Measurements from ENCODE around the gene MCF2L2. TPM values are rescaled to one million over a fixed set of nuclear protein-coding genes. Genes with fewer than 3 reads are reported as not detected.

The MCF2L2 gene
- polyA plus RNA-seq, 2 of the 4 experiments (the other 2 are of a cell fraction) = 0.03 to 0.05 TPM

- no peak overlapping the region for H3K4me2 ChIP-seq
- POLR2A ChIA-PET = no interaction called here
- peaks cover 33% of the 10 kb centered on the region for H3K4me1 ChIP-seq
- no peak overlapping the region for H3K4me3 ChIP-seq
- ATAC-seq (no peak), DNase-seq (ENCODE audit: low read depth in 1 of 2, low spot score in 1 of 2) (no peak), FAIRE-seq (no peak)
- TF ChIP-seq CBX2 (IDR thresholded peaks at IDR 0.05; ENCODE audit: borderline replicate concordance, low read depth) (no peak), ESRRA (IDR thresholded peaks at IDR 0.05; ENCODE audit: borderline replicate concordance, low read length) (no peak), NPAS2 (CRISPR knock-in tag; IDR thresholded peaks at IDR 0.05; ENCODE audit: borderline replicate concordance) (no peak), KDM1A (IDR thresholded peaks at IDR 0.05; ENCODE audit: low read depth) (no peak), CTCF (IDR thresholded peaks at IDR 0.05) (no peak), FOXS1 (CRISPR knock-in tag; IDR thresholded peaks at IDR 0.05) (no peak), EP300 (IDR thresholded peaks at IDR 0.05) (no peak), RCOR1 (IDR thresholded peaks at IDR 0.05; ENCODE audit: low read depth, low read length) (no peak), GATA3 (IDR thresholded peaks at IDR 0.05; ENCODE audit: borderline replicate concordance) (no peak), CHD4 (IDR thresholded peaks at IDR 0.05; ENCODE audit: borderline replicate concordance) (no peak), JUNB (IDR thresholded peaks at IDR 0.05) (no peak)
- CTCF ChIA-PET = interaction anchor here (0.5 to 1.0 kb wide), 2 partner anchors 20 to 85 kb away, joined by 3 read pairs; no protein-coding TSS in a partner anchor
- 91% methylated on average over 12 of the region's 12 CpGs for WGBS (ENCODE audit: missing lambda C conversion rate)
- no peak overlapping the region; a peak in 1 of 6 replicates for H3K27ac ChIP-seq
- H3K9me3 ChIP-seq = no peaks in the 10 kb centered on the region; the same call in 2 of the 3 replicates
Measured at GRCh38 chr3:183296944-183297343, 131.5 kb downstream of the MCF2L2 start.

DNA sequence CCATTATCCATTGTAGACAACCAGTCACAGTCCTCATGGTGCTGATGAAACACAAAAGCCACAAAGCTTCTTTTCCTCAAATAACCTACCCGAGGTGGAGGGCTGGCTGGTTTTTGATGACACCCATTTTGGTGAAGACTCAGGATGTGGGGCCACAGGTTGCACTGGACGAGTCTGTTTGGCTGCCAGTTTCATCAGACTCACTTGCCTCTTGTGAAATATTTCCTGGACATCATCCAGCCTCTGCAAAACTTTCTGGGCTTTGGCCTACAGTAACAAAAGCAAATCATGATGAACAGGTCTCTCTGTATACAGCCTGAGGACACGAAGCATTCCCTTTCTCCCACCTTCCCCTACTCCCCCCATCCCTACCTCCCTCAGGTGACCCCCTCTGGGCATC lies 133.2 kb downstream of the MCF2L2 start:
- peak in 1 of 2 experiments; percentile 25 for DNase-seq (ENCODE audit: low read depth in 1 of 2, low spot score in 1 of 2)
- Histone ChIP-seq H3K4me2 (peak overlapping the region; percentile 37), H3K4me1 (peaks cover 34% of the 10 kb centered on the region), H3K4me3 (no peak overlapping the region), H3K9me3 (no peaks in the 10 kb centered on the region; the same call in 2 of the 3 replicates), H3K27ac (peak overlapping the region; percentile 69 to 80)
- 14% methylated on average over 3 of the region's 3 CpGs for WGBS (ENCODE audit: missing lambda C conversion rate)
- ChIA-PET POLR2A (no interaction called here), CTCF (interaction anchor here (1.0 kb wide), 1 partner anchor 78 kb away, joined by 3 read pairs; no protein-coding TSS in a partner anchor)
- peak; percentile 56 to 73 for TF ChIP-seq CEBPB (IDR thresholded peaks at IDR 0.05)
- no peak for TF ChIP-seq CBX2 (IDR thresholded peaks at IDR 0.05; ENCODE audit: borderline replicate concordance, low read depth)
- TF ChIP-seq MYC (IDR thresholded peaks at IDR 0.05; ENCODE audit: borderline replicate concordance, low read length) = no peak
- TF ChIP-seq HES2 (IDR thresholded peaks at IDR 0.05) = 0 out of 2 replicates have a peak, but pooled peaks have one; percentile 38
- peak in 1 of 2 experiments; percentile 31; a peak in 1 of 5 replicates for TF ChIP-seq EP300 (IDR thresholded peaks at IDR 0.05)
- TF ChIP-seq CHD4 (IDR thresholded peaks at IDR 0.05; ENCODE audit: borderline replicate concordance) = no peak
- FAIRE-seq = no peak
- ATAC-seq = peak; percentile 29 to 37; a peak in 3 of 6 replicates

DNA sequence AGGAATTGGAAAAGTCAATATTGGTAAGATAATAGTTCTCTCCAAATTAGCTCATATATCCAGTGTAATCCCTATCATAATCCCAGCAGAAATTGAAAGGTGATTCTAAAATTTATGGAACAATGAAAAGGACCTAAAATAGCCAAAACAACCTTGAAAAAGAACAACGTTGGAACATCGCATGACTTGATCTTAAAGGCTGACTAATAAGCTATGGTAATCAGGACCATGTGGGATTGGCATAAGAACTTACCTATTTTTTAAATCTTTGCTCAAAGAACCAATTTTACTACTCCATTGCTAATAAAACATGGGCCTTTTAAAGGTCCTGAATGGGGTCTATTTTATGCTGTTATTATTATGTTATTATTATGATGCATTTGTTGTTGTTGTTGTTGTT lies 134.5 kb downstream of the MCF2L2 start:
- Histone ChIP-seq H3K27ac (no peak overlapping the region; a peak in 1 of 6 replicates), H3K4me3 (no peak overlapping the region), H3K9me3 (no peaks in the 10 kb centered on the region; the same call in 2 of the 3 replicates), H3K4me2 (no peak overlapping the region), H3K4me1 (peaks cover 30% of the 10 kb centered on the region)
- TF ChIP-seq RARB (CRISPR knock-in tag; IDR thresholded peaks at IDR 0.05) = no peak
- no peak for TF ChIP-seq EHF (CRISPR knock-in tag; IDR thresholded peaks at IDR 0.05)
- TF ChIP-seq SREBF2 (IDR thresholded peaks at IDR 0.05) = no peak
- TF ChIP-seq HES2 (IDR thresholded peaks at IDR 0.05) = no peak
- no peak for TF ChIP-seq ZNF302 (CRISPR knock-in tag; IDR thresholded peaks at IDR 0.05)
- TF ChIP-seq FOSB (CRISPR knock-in tag; IDR thresholded peaks at IDR 0.05) = no peak
- TF ChIP-seq GATA3 (IDR thresholded peaks at IDR 0.05; ENCODE audit: borderline replicate concordance) = no peak
- TF ChIP-seq ZSCAN20 (CRISPR knock-in tag; IDR thresholded peaks at IDR 0.05) = no peak
- TF ChIP-seq CHD2 (IDR thresholded peaks at IDR 0.05; ENCODE audit: low read length, partially characterized antibody) = no peak
- TF ChIP-seq PHF8 (IDR thresholded peaks at IDR 0.05; ENCODE audit: borderline replicate concordance, low read depth) = no peak
- TF ChIP-seq KDM5A (IDR thresholded peaks at IDR 0.05) = no peak
- TF ChIP-seq CEBPB (IDR thresholded peaks at IDR 0.05) = no peak
- TF ChIP-seq ESRRA (IDR thresholded peaks at IDR 0.05; ENCODE audit: borderline replicate concordance, low read length) = no peak
- no peak for TF ChIP-seq RAD21 (conservative IDR thresholded peaks at IDR 0.05 in 1 of 2, IDR thresholded peaks at IDR 0.05 in 1 of 2)
- TF ChIP-seq NFE2L2 (conservative IDR thresholded peaks at IDR 0.05; ENCODE audit: low read length) = no peak
- TF ChIP-seq ZFP36 (IDR thresholded peaks at IDR 0.05; ENCODE audit: borderline replicate concordance, partially characterized antibody) = no peak
- TF ChIP-seq FOXS1 (CRISPR knock-in tag; IDR thresholded peaks at IDR 0.05) = no peak
- TF ChIP-seq KDM1A (IDR thresholded peaks at IDR 0.05; ENCODE audit: low read depth) = no peak
- no peak for TF ChIP-seq HOXB13 (CRISPR knock-in tag; IDR thresholded peaks at IDR 0.05; ENCODE audit: low read depth)
- TF ChIP-seq CBX8 (IDR thresholded peaks at IDR 0.05) = no peak
- ATAC-seq (no peak), DNase-seq (ENCODE audit: low read depth in 1 of 2, low spot score in 1 of 2) (no peak), FAIRE-seq (no peak)
- CTCF ChIA-PET = interaction anchor here (0.6 to 1.0 kb wide), 2 partner anchors 70 to 88 kb away, joined by 3 read pairs; no protein-coding TSS in a partner anchor
- 83% methylated on average over 2 of the region's 2 CpGs for WGBS (ENCODE audit: missing lambda C conversion rate)
- POLR2A ChIA-PET = no interaction called here
